GM18519 (cell line): ENCODE measurements around the gene TEAD1.

ENCODE experiments used
- ATAC-seq: cut with Tn5 transposase; IDR thresholded peaks from one replicate; pipeline ENCODE4 v1.9.1; 2021; ENCODE audit warnings: mild to moderate bottlenecking, moderate library complexity; ENCODE audit not compliant: unreplicated experiment, low FRiP score

TEAD1 gene

GRCh38 chr11:12731841-12732336 is 57.7 kb downstream of the TEAD1 start:
- ATAC-seq, result no peak

- ATAC-seq, result no peak
These were observed 58.9 kb downstream of the TEAD1 start for GRCh38 chr11:12733091-12733490.

- ATAC-seq, result no peak
These were observed 60.4 kb downstream of the TEAD1 start for GRCh38 chr11:12734625-12735024.

- ATAC-seq, result no peak
These were observed 61.0 kb downstream of the TEAD1 start for GRCh38 chr11:12735262-12735661.

- no peak for ATAC-seq
These were observed 62.8 kb downstream of the TEAD1 start for GRCh38 chr11:12737024-12737423.

- ATAC-seq, result no peak
These were observed 67.5 kb downstream of the TEAD1 start for GRCh38 chr11:12741671-12742216.

GRCh38 chr11:12743834-12744449 is 69.7 kb downstream of the TEAD1 start:
- ATAC-seq, result no peak

GRCh38 chr11:12744826-12745502 is 70.7 kb downstream of the TEAD1 start:
- ATAC-seq, result no peak

- no peak for ATAC-seq
These were observed 71.6 kb downstream of the TEAD1 start for GRCh38 chr11:12745787-12746186.

GRCh38 chr11:12746593-12747097 is 72.4 kb downstream of the TEAD1 start:
- ATAC-seq, result no peak

GRCh38 chr11:12748561-12748960 is 74.3 kb downstream of the TEAD1 start:
- no peak for ATAC-seq

GRCh38 chr11:12749442-12749841 is 75.2 kb downstream of the TEAD1 start:
- ATAC-seq, result no peak

GRCh38 chr11:12750181-12750580 is 76.0 kb downstream of the TEAD1 start:
- no peak for ATAC-seq

- no peak for ATAC-seq
These were observed 78.8 kb downstream of the TEAD1 start for GRCh38 chr11:12752868-12753524.

GRCh38 chr11:12754021-12754420 is 79.8 kb downstream of the TEAD1 start:
- no peak for ATAC-seq

GRCh38 chr11:12754582-12755234 is 80.5 kb downstream of the TEAD1 start:
- ATAC-seq, result no peak

GRCh38 chr11:12755510-12756453 is 81.6 kb downstream of the TEAD1 start:
- no peak for ATAC-seq

- no peak for ATAC-seq
These were observed 82.2 kb downstream of the TEAD1 start for GRCh38 chr11:12756454-12756806.

- no peak for ATAC-seq
These were observed 82.6 kb downstream of the TEAD1 start for GRCh38 chr11:12756867-12757266.

GRCh38 chr11:12757416-12757815 is 83.2 kb downstream of the TEAD1 start:
- ATAC-seq, result no peak
